NT2/D1 (cell line): ENCODE measurements around the gene SERTAD3.

Source experiments
- DNase-seq: peaks from one replicate; pipeline ENCODE4 v3.0.0-alpha.2; 2011; ENCODE audit warnings: low read depth, low spot score
- H3K27me3 ChIP-seq: 2 replicates; pipeline ENCODE4 v1.6.0; 2011; ENCODE audit warnings: mild to moderate bottlenecking; ENCODE audit not compliant: insufficient read length, insufficient read depth
- H3K36me3 ChIP-seq: 2 replicates; pipeline ENCODE4 v1.6.1; 2011; ENCODE audit warnings: mild to moderate bottlenecking, low read length, mixed read lengths; ENCODE audit not compliant: insufficient read depth, insufficient read length
- H3K4me1 ChIP-seq: 2 replicates; pipeline ENCODE4 v1.5.1; 2011; ENCODE audit not compliant: insufficient read depth, insufficient read length
- H3K4me3 ChIP-seq: 2 replicates; pipeline ENCODE4 v1.5.1; 2011; ENCODE audit warnings: low read depth; ENCODE audit not compliant: insufficient read length
- H3K9ac ChIP-seq: 2 replicates; pipeline ENCODE4 v1.6.0; 2011; ENCODE audit warnings: low read depth; ENCODE audit not compliant: insufficient read length
- H3K9me3 ChIP-seq: 2 replicates; pipeline ENCODE4 v1.5.1; 2011; ENCODE audit warnings: mild to moderate bottlenecking, low read length; ENCODE audit not compliant: insufficient read depth
- SUZ12 ChIP-seq: IDR thresholded peaks from 2 replicates; pipeline ENCODE4 v1.6.1; 2011; ENCODE audit not compliant: insufficient read length, insufficient read depth; ENCODE audit errors: extremely low read depth
- YY1 ChIP-seq: IDR thresholded peaks from 2 replicates; pipeline ENCODE4 v1.6.1; 2011; ENCODE audit not compliant: insufficient read length, insufficient read depth
- ZNF274 ChIP-seq: IDR thresholded peaks from 2 replicates; pipeline ENCODE4 v1.6.1; 2011; ENCODE audit warnings: mild to moderate bottlenecking, low read depth, low read length

The SERTAD3 gene

DNA sequence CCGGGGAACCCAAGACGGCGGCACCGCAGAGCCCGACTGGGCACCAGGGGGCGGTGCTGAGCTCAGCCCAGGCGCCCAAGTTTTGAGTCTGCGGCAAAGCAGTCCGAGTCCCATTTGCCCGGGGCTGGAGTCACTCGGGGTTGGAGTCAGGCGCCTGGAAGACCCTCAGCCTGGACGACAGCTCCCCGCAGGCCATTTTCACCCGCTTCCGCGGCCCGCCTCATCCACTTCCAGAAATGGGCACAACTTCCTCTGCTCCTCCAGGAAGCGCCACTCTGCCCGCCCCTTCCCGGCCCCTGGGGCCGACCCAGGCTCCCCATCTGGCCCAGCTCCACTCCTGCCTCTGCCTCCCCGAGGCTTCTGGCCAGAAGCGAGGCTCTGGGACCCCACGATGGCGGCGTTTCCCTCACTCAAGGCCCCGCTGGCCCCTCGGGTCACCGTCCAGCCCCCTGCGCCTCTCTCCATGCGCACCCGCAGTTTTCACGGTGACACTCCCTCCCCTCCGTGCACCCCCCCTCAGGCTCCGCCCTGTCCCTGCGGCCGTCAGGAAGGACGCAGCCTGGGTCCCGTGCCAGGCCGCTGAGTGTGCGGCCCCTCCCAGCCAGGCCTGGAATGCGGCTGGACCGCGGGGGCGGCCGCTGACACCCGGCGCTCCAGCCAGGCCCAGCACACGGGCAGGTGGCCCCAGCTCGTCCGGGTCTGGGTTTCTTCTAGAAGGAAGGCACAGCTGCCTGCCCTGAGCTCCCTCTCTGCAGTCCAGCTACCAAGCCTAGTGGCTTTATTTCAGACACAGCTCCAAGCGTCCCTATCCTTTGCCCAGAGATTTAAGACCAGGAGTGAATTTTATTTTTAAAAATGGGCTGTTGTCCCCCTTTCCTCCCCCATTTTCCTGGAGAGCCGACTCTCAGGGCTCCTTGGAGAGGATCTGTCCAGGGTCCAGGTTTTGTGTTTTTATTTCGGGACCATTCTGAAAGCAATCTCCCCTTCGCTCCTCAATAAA lies 23.1 kb downstream of the SERTAD3 start:
- H3K4me1 ChIP-seq: no peaks in the 10 kb centered on the region
- peak overlapping the region; percentile 81 for H3K9ac ChIP-seq
- H3K4me3 ChIP-seq: peak overlapping the region; percentile 46
- DNase-seq: peak; percentile 66
- no peaks in the 10 kb centered on the region for H3K9me3 ChIP-seq
- TF ChIP-seq YY1 (no peak), SUZ12 (no peak)
- peaks cover 15% of the 10 kb centered on the region for H3K36me3 ChIP-seq
- H3K27me3 ChIP-seq: no peaks in the 10 kb centered on the region

GRCh38 chr19:40420451-40420765 lies 23.7 kb downstream of the SERTAD3 start:
- H3K36me3 ChIP-seq: peaks cover 15% of the 10 kb centered on the region
- peak overlapping the region; percentile 46 for H3K4me3 ChIP-seq
- no peak for DNase-seq
- H3K4me1 ChIP-seq: no peaks in the 10 kb centered on the region
- H3K9me3 ChIP-seq: no peaks in the 10 kb centered on the region
- H3K27me3 ChIP-seq: no peaks in the 10 kb centered on the region
- no peak overlapping the region for H3K9ac ChIP-seq
- TF ChIP-seq ZNF274 (no peak), YY1 (no peak), SUZ12 (no peak)

GRCh38 chr19:40419780-40420179 lies 24.4 kb downstream of the SERTAD3 start:
- Histone ChIP-seq H3K4me1 (peaks cover under 1% of the 10 kb centered on the region), H3K9ac (no peak overlapping the region), H3K4me3 (no peak overlapping the region), H3K27me3 (no peaks in the 10 kb centered on the region), H3K36me3 (peaks cover 15% of the 10 kb centered on the region), H3K9me3 (no peaks in the 10 kb centered on the region)
- DNase-seq: no peak
- TF ChIP-seq YY1 (no peak), ZNF274 (no peak), SUZ12 (no peak)

DNA sequence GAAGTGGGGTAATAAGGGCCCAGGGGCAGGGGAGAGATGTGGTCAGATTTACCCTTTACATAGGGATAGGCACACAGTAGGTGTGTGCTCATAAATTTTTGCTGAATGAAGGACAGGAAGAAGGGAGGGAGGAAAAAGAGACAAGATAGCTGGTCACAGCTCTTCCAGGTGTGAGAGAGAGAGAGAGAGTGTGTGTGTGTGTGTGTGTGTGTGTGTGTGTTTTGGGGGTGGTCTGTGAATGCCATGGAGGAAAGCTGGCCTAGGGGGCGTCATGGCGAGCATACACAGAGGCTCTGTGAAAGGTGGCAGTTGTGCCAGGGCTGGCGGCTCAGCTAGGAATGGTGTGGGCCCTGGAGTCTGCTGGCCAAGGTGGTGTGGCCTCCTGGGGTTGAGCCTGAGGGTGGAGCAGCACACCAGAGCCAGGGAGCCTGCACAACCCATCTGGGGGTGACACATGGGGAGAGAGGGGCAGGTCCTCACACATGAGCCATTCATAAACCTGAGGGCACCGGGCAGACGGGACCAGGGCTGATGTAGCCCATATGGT lies 25.0 kb downstream of the SERTAD3 start:
- Histone ChIP-seq H3K9me3 (no peaks in the 10 kb centered on the region), H3K36me3 (peaks cover 15% of the 10 kb centered on the region), H3K9ac (no peak overlapping the region), H3K4me1 (peaks cover 3% of the 10 kb centered on the region), H3K4me3 (no peak overlapping the region), H3K27me3 (no peaks in the 10 kb centered on the region)
- no peak for DNase-seq
- TF ChIP-seq YY1 (no peak), SUZ12 (no peak), ZNF274 (no peak)

DNA sequence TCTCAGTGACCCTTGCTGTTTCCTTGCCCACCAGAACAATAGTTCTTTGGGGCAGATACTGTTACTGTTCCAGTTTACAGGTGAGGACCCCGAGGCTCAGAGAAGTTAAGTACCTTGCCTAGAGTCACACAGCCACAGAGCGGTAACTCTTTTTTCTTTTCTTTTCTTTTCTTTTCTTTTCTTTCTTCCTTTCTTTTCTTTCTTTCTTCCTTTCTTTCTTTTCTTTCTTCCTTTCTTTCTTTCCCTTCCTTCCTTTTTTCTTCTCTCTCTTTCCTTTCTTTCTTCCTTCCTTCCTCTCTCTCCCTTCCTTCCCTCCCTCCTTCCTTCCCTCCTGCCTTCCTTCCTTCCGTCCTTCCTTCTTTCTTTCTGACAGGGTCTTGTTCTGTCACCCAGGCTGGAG lies 26.1 kb downstream of the SERTAD3 start:
- Histone ChIP-seq H3K9ac (no peak overlapping the region), H3K4me3 (no peak overlapping the region), H3K4me1 (peaks cover 3% of the 10 kb centered on the region), H3K36me3 (peaks cover 10% of the 10 kb centered on the region), H3K9me3 (no peaks in the 10 kb centered on the region), H3K27me3 (no peaks in the 10 kb centered on the region)
- no peak for DNase-seq
- TF ChIP-seq ZNF274: no peak
- TF ChIP-seq SUZ12: no peak
- no peak for TF ChIP-seq YY1

DNA sequence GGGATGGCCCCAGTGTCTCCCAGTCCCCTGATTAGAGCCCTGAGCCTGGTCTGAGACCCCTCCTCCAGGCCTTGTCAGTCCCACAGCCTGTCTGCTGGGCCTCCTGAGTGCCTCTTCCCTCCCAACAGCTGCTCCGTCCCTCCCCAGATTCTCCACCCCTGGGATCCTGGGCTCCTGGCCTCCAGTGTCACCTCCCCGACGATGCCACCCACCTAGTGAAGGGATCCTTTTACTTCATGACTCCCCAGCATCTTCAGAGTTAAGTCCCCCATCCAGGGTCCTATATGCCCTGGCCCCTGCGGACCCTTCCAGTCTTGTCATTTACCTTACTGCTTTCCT lies 26.5 kb downstream of the SERTAD3 start:
- Histone ChIP-seq H3K9me3 (no peaks in the 10 kb centered on the region), H3K4me3 (no peak overlapping the region), H3K36me3 (peaks cover 6% of the 10 kb centered on the region), H3K27me3 (no peaks in the 10 kb centered on the region), H3K4me1 (peaks cover 3% of the 10 kb centered on the region), H3K9ac (peak overlapping the region; percentile 42)
- no peak for DNase-seq
- TF ChIP-seq YY1 (no peak), SUZ12 (no peak), ZNF274 (no peak)

- no peaks in the 10 kb centered on the region for H3K9me3 ChIP-seq
- DNase-seq: no peak
- H3K36me3 ChIP-seq: peaks cover under 1% of the 10 kb centered on the region
- H3K4me1 ChIP-seq: peaks cover 3% of the 10 kb centered on the region
- no peak overlapping the region for H3K4me3 ChIP-seq
- H3K27me3 ChIP-seq: no peaks in the 10 kb centered on the region
- peak overlapping the region; percentile 42 for H3K9ac ChIP-seq
- TF ChIP-seq SUZ12: no peak
- TF ChIP-seq YY1: no peak
- TF ChIP-seq ZNF274: no peak
Observed at GRCh38 chr19:40416918-40417642, 27.1 kb downstream of the SERTAD3 start.
